HG02852 (cell line): ENCODE data around the gene KAT6B.

ENCODE experiments used
- ATAC-seq: cut with Tn5 transposase; IDR thresholded peaks from one replicate; pipeline ENCODE4 v1.9.1; 2021; ENCODE audit warnings: mild to moderate bottlenecking, moderate library complexity; ENCODE audit not compliant: unreplicated experiment

The KAT6B gene

DNA sequence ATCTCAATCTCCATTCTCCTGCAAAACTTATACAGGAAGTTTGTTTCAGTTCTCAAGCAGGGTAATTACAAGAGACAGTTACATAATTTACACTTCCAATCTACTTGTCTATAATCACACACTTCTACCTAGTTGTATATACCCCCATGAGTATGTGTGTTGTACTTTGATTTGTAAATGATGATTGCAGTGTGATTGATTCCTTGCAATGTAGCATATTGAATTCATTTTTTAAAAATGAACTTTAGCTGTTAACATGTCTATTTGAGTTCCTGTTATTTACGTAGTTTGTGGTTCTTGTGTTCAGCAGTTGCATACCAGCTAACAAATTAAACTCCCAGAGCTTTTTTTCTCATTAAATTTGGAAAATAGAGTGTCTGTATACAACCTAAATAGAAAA, 182.6 kb downstream of the KAT6B start:
- no peak for ATAC-seq

DNA sequence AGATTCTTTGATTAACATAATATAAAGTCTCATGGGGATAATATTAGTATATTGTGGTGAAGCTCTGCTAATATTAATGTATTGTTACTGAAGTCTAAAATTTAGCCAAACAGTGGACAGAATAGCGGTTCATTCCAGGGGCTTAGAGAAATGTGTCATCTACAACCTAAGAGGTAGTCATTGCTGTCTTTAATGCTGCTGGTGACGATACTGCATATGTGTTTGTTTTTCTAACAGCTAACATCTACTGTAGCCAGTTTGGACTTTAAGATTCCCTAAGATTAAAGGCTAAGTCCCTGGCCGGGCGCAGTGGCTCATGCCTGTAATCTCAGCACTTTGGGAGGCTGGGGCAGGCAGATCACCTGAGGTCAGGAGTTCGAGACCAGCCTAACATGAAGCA, 183.0 kb downstream of the KAT6B start:
- ATAC-seq, result no peak

DNA sequence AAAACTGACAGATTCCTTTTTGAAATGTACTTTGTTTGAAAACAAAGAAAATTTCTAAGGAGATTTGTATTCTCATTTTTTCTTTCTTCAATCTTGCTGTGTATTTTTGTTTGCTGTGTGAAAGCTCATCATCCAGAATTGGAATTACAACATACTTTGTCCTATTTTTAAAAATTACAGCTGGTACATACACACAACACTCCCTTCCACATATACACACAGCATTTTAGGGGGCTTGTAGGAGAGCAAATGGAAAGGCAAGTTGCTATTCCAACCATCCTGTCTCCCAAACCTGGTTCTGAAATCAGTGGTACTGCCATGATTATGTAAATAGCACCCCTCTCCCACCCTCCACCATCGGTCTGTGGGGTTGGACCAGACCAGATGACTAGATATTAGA, 184.0 kb downstream of the KAT6B start:
- no peak for ATAC-seq

DNA sequence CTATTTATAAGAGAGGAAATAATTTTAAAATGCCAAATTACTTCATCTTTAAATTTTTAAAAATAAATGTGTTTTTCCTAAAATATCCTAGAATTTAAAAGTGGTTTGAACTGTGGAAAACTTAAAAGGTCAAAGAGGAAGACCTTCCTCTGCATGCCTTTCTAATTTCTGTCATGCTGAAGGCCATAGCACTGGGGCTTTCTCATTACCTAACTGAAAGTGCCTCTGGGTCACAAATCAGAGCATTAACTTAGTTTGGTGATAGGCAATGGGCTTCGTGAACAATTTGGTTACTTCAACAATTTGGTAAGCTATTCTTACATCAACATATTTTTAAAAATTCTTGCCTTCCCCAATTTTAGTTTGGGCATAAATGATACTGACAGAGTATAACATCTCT, 184.8 kb downstream of the KAT6B start:
- no peak for ATAC-seq

DNA sequence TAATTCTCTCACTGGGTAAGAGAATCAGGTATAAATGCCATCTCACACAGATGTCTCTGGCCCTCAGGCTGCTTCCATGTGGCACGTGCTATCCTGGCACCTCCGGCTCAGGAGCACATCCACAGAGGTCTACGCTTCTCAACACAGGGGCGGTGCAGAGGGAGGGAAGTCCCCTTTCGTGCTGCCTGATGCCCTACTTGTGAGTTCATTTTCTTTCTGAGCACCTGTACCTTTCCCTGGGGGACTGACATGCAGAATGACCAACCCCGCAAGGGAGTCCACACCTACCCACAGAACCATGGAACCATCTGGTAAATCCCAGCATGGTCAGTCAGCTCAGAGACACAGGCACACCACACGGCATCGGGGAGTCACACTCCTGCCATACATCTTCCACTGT, 186.1 kb downstream of the KAT6B start:
- ATAC-seq, result no peak

DNA sequence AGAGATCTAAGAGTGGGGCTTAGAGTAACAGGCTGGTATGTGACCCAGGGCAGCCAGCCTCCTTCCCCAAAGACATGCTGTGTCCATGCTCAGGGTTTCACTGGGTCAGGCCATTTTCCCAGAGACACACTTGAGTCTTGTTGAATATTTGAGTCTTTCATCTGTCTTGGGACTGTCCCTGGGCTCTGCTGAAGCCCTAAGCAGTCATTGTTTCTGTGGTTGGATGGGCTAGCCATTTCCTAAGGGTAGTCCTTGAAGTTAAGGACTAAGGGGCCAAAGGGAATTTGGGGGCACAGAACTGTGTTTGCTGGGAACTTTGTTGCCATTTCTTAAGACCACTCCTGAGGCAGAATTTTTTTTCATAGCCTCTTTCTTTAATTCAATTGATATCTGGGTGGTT, 186.6 kb downstream of the KAT6B start:
- no peak for ATAC-seq

DNA sequence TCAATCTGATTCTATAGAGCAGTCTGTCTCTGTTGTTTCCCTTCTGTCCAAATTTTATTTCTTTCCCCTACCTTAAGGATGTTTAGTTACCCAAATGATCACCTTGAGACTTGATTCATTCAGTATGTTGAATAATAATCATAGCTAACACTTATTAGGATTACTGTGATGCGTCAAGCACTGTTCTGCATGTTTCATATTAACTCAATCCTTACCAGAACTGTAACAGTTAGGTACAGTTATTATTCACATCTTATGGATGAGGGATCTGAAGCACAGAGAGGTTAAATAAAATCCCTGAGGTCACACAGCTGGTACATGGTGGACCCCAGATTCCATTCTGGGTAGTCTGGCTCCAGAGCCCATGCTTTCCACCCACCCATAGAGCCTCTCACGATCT, 187.1 kb downstream of the KAT6B start:
- ATAC-seq, result no peak

DNA sequence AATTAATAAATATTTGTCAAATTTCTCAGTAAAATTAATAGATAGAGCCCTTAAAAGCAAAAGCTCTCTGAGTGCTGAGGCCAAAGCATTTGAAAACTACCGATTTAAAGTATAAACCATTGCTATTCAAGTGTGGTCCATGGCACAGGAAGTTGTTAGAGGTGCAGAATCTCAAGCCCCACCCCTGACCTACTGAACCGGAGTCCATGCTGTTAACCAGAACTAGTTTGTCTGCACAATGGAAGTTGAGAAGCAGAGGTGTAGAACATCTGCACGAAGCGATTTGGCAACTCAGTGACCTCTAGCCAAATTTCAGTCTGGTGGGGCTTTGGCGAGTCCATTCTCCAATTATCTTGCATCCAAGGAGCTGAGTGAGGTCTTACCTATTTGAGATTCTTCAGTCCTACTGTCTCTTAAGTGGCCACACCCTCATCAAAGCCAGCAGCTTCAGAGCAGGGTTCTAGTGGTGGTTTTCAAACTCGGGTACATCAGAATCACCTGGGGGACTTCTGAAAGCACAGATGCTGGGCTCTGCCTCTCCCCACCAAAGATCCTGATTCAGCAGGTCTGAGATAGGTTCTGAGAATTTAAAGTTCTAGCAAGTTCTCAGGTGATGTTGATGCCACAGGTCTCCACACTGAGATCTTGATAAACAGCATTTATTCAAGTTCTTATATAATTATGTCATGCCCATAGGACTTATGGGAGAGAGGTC, 188.3 kb downstream of the KAT6B start:
- ATAC-seq, result no peak

DNA sequence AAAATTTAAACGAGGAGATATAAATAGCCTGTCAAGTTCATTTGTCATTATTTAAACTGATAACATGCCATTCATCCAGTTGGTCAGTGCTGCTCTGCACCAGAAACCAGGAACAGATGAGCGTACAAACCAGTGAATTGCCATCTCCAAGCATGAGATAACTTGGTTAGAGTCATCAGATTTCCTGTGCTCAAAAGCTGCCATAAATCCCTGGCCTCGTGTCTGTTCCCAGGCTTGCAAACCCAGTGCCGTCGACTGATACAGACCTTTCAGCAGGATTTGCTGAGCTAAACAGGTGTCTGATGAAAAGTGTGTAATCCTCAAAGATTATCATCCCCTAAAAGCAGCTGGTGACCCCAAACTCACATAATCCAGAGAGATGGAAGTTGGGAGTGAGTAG, 189.0 kb downstream of the KAT6B start:
- ATAC-seq, result no peak

DNA sequence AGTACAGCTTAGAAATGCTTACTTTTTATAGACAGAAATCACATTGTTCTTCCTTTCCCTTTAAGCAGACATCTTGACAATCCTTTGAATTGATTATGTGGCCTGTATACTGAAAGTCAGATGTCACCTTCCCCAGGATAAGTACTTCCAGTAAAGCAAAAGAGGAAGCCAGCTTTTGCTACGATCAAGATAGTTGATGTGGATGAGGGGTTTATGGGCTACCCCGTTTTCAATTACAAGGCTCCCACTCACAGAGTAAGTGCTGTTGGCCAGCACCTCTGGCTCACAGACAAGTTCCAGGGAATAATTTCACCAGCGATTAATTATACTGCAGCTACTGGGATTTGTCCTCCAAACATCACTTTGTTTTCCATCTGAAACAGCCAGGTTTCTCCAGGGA, 189.9 kb downstream of the KAT6B start:
- ATAC-seq, result no peak

DNA sequence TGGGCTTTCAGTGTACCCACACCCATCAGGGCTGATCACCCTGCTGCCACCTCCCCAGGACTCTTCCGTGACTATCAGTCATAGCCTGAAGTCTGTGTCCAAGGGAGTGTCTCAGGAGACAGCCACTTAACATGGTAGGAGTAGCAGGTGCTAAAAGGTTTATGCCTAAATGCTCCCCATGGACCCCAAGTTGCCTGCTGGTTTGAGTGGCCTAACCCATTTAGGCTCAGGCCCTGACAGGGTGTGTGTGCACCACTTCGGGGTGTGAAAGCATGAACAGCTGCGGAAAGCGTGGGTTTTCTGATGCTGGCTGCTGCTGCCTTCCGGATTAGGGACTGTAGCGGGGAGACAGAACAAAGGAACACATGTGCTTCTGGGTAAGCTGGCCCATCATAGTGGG, 191.9 kb downstream of the KAT6B start:
- no peak for ATAC-seq

DNA sequence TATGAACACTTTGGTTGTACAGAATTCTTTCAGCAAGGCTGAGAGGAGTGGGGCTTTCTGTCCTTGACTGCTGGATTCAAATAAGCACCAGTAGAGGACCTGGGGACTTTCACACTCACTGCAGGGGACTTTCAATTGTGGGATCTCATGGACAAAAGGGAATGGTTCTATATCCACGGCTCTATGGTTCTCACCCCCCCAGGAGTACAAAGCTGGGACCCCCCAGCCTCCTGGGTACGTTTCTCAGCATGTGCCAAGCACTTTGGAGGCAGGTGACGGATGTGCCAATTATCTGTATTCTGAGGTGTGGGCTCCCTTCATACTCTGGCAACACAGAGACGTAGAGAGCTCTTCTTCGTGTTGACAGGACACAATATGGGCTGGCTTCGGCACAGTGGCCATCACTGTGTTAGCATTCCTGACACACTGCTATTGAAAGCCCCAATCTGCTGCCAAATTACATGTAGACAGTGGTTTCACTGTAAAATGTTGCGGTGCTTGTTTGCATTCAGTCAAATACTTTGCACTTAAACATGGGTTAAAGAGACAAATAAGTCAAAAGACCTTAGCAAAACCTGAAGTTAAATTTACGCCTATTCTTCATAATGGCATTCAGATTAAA, 192.4 kb downstream of the KAT6B start:
- ATAC-seq, result no peak

DNA sequence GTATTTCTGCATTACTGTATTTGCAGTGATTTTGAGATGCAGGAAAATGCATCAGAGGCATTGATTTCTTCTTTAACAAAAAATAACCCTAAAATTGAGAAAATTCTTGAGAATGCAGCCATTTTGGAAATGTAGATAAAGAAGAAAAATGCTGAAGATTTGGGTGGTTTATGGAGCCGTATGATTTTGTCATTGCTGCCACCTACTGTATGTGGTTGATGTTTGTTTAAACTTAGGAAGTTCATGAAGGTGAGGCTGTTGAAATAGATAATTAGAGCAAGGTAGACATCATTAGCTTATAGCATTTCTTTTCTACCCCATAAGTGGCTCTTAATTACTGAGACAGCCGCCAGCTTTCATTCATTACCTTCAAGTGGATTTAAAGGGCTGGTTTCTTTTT, 193.0 kb downstream of the KAT6B start:
- no peak for ATAC-seq

DNA sequence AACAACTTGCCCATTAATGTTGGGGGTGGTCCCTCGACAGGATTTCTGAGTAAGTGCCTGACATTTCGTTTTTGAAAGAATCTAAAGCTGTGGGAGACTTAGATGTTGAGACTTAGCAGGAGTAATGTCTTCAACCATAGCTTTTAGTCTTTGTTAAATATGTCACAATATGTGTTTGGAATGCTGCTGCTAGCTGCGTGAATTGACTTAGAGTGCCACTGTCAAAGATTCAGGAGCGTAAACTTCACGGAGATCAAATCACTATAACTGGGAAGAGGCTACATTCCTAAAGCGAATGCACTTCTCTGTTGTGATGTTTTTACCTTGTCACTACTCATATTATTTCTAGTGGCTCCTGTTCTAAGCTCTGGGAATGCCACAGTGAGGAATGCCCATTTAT, 193.8 kb downstream of the KAT6B start:
- no peak for ATAC-seq

DNA sequence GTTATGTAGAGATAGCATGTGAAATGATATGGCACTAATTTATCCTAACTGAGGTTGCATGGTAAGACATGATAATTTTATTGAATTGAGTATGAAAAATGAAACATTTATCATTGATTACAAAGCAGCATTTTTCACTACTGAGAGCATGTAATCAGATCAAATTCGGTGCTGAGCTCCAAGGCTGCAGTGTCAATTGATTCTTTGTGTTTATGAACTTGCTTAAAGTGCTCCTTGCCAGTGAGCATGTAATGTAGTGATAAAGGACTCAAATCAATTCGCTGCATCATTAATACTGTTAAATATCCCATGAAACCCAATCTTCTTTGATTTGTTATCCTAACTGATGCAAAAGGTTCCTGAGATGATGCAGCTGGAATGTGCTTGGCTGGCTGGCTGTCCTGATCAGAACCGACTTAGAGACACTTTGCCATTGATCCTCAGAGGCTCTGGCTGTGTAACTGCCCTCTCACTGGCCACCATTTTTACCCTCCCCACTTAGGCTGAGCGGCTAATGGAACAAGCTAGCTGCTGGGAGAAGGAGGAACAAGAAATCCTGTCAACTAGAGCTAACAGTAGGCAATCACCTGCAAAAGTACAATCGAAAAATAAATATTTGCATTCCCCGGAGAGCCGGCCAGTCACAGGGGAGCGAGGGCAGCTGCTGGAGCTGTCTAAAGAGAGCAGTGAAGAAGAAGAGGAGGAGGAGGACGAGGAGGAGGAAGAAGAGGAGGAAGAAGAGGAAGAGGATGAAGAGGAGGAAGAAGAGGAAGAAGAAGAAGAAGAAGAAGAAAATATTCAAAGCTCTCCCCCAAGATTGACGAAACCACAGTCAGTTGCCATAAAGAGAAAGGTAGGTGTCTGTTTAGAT, 195.2 kb downstream of the KAT6B start:
- ATAC-seq, result no peak

DNA sequence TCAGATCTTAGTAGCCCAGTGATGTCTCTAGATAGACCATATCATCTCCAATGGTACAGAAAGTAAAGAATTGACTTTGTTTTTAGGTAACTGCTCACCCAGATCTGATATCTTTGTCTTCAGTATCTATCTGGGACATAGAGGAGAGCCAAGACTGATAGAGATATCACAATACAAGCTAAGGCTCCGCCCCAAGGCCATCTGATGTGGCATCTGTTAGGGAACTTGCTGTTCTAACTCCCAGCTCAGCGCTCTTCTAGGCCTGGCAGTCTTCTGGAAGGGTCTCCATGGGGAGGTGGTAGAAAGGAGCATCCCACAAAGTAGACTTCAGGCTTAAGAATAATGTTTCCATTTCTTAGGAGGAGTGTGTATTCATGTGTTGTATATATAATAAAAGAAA, 196.7 kb downstream of the KAT6B start:
- no peak for ATAC-seq

DNA sequence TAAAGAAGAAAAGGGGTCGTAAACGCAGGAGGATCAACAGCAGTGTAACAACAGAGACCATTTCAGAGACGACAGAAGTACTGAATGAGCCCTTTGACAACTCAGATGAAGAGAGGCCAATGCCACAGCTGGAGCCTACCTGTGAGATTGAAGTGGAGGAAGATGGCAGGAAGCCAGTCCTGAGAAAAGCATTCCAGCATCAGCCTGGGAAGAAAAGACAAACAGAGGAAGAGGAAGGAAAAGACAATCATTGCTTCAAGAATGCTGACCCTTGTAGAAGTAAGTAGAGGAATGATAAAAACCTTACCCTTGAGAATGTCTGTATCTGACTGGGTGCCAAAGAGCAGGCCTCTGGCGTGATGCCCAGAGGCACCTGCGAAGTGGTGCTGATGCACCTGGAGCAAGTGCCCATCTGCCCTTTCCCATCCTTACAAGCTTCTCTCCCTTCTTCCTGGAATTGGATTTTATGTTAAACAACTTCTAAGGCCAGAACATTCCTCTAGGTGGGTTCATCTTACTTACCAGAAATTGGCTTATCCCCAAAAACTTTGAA, 198.6 kb downstream of the KAT6B start:
- no peak for ATAC-seq

DNA sequence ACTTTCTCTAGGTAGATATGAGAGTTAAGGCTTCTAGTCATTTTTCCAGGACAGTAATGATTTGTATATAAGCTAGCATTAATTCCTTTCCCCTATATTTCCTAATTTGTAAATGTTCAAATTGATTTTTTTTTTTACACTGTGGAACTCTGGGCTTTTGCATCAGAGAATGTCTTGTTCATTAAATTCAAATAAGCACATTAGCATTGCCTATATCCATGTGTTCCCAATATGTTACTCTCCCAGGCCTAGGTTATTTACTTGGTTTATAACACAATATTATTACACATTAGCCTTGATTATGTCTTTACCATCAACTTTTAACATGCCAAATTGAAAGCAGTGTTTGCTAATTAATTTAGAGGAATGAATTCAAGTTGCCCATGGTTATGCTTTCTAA, 201.6 kb downstream of the KAT6B start:
- no peak for ATAC-seq

DNA sequence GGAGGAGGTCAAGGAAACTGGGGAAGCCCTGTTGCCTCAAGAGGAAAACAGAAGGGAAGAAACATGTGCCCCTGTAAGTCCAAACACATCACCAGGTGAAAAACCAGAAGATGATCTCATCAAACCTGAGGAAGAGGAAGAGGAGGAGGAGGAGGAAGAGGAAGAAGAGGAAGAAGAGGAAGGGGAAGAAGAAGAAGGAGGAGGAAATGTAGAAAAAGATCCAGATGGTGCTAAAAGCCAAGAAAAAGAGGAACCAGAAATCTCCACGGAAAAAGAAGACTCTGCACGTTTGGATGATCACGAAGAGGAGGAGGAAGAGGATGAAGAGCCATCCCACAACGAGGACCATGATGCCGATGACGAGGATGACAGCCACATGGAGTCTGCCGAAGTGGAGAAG, 202.3 kb downstream of the KAT6B start:
- ATAC-seq, result no peak

DNA sequence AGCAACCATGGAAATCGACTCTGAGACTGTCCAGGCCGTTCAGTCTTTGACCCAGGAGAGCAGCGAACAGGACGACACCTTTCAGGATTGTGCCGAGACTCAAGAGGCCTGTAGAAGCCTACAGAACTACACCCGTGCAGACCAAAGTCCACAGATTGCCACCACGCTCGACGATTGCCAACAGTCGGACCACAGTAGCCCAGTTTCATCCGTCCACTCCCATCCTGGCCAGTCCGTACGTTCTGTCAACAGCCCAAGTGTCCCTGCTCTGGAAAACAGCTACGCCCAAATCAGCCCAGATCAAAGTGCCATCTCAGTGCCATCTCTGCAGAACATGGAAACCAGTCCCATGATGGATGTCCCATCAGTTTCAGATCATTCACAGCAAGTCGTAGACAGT, 203.0 kb downstream of the KAT6B start:
- no peak for ATAC-seq

DNA sequence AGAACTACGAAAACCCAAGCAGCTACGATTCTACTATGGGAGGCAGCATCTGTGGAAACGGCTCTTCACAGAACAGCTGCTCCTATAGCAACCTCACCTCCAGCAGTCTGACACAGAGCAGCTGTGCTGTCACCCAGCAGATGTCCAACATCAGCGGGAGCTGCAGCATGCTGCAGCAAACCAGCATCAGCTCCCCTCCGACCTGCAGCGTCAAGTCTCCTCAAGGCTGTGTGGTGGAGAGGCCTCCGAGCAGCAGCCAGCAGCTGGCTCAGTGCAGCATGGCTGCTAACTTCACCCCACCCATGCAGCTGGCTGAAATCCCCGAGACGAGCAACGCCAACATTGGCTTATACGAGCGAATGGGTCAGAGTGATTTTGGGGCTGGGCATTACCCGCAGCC, 203.5 kb downstream of the KAT6B start:
- ATAC-seq, result no peak

DNA sequence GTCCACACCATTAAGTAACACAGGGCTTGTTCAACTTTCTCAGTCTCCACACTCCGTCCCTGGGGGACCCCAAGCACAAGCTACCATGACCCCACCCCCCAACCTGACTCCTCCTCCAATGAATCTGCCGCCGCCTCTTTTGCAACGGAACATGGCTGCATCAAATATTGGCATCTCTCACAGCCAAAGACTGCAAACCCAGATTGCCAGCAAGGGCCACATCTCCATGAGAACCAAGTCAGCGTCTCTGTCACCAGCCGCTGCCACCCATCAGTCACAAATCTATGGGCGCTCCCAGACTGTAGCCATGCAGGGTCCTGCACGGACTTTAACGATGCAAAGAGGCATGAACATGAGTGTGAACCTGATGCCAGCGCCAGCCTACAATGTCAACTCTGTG, 204.0 kb downstream of the KAT6B start:
- ATAC-seq, result no peak
